CD4-positive, alpha-beta T cell treated with Interleukin-15 for 4 hours (primary cell): ENCODE data around the gene TAF11L8.
"Not testable (repeated sequence)": the region's sequence is repeated elsewhere in the genome, so short reads cannot be mapped to it uniquely, and the experiment has no call there.

ENCODE experiments used
- DNase-seq: peaks from one replicate; pipeline ENCODE4 v3.0.0-alpha.2; 2020; ENCODE audit warnings: low spot score

The TAF11L8 gene

DNA sequence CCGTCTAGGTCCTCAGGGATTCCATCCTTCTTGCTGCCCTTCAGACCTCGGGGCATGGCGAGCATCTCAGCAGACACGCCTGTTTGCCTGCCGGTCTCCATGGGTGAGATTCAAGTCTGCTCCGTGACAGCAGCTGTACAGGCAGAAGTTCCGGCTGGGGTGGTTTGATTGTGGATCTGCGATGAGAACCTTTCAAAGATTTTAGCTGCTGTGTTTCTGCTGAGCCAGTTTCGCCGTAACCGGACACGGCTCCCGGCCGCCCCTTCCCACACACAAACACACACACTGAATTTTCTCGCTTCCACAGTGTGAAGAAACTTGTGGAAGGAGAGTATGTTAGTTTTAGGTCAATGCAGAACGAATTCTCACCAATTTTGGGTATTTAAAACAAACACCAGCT is at the start of gene TAF11L8:
TAF11L8 (minus strand) TSS at position 101 of the 400 bp plus-strand sequence.
- not testable (repeated sequence) for DNase-seq

DNA sequence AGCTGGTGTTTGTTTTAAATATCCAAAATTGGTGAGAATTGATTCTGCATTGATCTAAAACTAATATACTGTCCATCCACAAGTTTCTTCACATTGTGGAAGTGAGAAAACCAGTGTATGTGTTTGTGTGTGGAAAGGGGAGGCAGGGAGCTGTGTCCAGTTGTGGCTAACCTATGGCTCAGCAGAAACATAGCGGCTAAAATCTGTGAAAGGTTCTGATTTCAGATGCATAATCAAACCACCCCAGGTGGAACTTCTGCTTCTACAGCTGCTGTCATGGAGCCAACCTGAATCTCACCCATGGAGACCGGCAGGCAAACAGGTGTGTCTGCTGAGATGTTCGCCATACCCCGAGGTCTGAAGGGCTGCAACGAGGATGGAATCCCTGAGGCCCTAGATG is 43.4 kb upstream of the TAF11L8 start, which contains the start of gene TAF11L14:
TAF11L14 (plus strand) TSS at position 301 of the 400 bp plus-strand sequence.
- DNase-seq, result no peak

DNA sequence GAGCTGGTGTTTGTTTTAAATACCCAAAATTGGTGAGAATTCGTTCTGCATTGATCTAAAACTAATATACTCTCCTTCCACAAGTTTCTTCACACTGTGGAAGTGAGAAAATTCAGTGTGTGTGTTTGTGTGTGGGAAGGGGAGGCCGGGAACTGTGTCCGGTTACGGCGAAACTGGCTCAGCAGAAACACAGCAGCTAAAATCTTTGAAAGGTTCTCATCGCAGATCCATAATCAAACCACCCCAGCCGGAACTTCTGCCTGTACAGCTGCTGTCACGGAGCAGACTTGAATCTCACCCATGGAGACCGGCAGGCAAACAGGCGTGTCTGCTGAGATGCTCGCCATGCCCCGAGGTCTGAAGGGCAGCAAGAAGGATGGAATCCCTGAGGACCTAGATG is 41.0 kb upstream of the TAF11L8 start, which contains the start of gene TAF11L13:
TAF11L13 (plus strand) TSS at position 301 of the 400 bp plus-strand sequence.
- DNase-seq, result not testable (repeated sequence)

DNA sequence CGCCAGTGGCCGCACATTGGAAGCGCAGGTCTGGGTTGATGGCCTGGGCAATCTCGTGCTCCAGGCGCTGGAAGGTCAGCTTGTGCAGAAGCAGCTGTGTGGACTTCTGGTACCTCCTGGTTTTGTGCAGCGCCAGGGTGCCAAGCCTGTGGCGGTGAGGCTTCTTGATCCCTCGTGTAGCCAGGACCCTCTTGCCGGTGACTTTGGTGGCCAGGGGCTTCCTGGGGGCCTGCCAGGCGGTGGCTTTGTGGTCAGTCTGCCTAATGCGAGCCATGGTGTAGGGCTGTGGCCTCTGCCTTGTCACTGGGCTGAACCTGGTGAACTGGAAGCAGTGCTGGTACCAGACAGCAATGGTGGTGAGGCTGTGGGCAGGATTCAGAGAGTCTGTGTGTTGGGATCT is 34.9 kb upstream of the TAF11L8 start:
- no peak for DNase-seq

DNA sequence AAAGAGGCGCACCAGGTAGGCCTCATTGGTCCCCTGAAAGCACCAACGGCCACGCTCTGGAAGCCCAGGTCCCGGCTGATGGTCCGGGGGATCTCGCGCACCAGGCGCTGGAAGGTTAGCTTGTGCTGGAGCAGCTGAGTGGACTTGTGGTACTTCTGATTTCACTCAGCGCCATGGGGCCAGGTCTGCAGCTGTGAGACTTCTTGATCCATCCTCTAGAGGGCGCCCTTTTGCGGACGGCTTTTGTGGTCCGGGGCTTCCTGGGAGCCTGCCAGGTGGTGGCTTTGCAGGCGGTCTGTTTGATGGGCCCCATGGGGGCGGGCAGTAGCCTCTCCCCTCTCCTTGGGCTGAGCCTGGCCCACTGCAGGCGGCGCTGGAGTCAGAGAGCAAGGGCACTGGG is 29.9 kb upstream of the TAF11L8 start:
- DNase-seq, result no peak

DNA sequence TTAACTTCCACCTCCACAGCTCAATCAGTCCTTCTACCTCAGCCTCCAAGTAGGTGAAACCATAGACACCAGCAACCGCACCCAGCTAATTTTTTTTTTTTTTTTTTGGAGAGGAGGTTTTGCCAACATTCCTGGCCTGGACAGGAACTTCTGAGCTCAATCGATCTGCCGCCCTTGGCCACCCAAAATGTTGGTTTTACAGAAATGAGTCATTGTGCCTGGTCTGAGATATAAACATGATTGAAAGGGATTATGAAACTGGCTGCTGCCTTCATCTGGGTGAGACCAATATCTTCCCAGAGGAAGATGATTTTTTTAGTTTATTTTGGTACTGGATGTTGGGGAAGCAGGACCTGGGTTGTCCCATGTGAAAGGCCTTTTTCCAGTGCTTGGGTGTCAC is 28.6 kb upstream of the TAF11L8 start:
- DNase-seq, result no peak

DNA sequence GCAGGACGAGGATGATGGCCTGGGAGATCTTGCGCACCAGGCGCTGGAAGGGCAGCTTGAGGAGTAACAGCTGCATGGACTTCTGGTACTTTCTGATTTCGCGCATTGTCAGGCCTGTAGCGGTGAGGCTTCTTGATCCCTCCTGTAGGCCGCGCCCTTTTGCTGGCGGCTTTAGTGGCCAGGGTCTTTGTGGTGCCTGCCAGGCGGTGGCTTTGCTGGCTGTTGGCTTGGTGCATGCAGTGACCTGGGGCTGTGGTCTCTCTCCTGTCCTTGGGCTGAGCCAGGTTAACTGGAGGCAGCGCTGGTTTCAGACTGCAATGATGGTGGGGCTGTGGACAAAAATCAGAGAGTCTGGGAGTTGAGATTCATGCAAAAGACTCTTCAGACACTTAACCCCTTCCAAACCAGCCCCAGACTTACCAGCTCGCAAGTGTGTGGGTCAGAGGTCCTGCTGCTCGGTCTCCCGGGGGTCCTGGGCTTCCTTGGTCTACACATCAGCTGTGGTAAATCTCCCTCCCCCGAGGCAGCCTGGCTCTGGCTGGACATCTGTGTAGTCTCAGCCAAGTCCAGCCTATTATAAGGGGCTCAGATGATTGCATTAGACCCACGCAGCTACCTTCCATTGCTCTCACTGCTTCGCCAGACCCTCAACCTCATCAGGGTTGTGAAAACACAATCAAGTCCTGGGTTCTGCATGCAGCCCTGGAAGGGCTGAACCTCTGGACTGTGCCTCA is 24.3 kb upstream of the TAF11L8 start:
- no peak for DNase-seq

DNA sequence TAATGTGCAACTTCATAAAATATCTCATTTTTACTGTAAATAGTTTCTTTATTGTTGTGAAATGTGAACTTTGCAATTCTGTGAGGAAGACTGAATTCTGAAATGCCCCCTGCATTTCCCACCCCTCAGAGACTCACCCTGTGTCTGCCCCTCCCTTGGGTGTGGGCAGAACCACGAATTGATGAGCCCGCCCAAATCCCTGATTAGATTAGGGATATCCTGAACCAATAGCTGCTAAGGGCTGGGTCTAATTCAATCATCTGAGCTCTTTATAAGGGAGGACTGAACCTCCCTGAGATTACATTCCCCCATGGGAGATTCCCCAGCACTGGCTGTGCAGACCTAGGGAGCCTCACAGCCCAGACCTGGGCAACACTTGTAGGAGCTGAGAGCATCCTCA is 19.3 kb upstream of the TAF11L8 start, which contains the start of gene TAF11L12:
TAF11L12 (plus strand) TSS at position 301 of the 400 bp plus-strand sequence.
- DNase-seq, result not testable (repeated sequence)

DNA sequence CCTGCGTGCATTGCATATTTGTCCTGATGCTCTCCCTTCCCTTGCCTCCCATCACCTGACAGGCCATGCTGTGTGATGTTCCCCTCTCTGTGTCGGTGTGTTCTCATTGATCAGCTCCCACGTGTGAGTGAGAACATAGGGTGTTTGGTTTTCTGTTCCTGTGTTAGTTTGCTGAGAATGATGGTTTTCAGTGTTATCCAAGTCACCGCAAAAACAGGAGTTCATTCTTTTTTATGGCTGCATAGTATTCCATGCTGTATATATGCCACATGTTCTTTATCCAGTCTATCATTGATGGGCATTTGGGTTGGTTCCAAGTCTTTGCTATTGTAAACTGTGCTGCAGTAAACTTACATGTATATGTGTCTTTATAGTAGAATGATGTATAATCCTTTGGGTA is 16.7 kb upstream of the TAF11L8 start:
- not testable (repeated sequence) for DNase-seq

DNA sequence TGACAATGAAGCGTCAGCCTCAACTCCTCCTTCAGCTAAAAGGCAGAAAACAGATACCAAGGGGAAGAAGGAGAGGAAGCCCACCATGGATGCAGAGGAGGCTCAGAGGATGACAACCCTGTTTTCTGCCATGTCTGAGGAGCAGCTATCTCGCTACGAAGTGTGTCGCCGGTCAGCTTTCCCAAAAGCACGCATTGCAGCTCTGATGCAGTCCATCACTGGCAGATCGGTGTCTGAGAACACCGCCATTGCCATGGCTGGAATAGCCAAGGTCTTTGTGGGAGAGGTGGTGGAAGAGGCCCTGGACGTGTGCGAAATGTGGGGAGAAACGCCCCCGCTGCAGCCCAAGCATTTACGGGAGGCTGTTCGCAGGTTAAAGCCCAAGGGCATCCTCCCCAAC is 14.2 kb upstream of the TAF11L8 start:
- no peak for DNase-seq

DNA sequence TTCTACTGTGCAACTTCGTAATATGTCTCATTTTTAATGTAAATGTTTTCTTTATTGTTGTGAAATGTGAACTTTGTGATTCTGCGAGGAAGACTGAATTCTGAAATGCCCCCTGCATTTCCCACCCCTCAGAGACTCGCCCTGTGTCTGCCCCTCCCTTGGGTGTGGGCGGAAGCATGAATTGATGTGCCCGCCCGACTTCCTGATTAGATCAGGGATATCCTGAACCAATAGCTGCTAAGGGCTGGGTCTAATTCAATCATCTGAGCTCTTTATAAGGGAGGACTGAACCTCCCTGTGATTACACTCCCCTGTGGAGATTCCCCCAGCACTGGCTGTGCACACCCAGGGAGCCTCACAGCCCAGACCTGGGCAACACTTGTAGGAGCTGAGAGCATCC is 13.1 kb upstream of the TAF11L8 start, which contains the start of gene TAF11L11:
TAF11L11 (plus strand) TSS at position 304 of the 400 bp plus-strand sequence.
- not testable (repeated sequence) for DNase-seq

DNA sequence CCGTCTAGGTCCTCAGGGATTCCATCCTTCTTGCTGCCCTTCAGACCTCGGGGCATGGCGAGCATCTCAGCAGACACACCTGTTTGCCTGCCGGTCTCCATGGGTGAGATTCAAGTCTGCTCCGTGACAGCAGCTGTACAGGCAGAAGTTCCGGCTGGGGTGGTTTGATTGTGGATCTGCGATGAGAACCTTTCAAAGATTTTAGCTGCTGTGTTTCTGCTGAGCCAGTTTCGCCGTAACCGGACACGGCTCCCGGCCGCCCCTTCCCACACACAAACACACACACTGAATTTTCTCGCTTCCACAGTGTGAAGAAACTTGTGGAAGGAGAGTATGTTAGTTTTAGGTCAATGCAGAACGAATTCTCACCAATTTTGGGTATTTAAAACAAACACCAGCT is 7.0 kb upstream of the TAF11L8 start, which contains the start of gene TAF11L10:
TAF11L10 (minus strand) TSS at position 101 of the 400 bp plus-strand sequence.
- DNase-seq, result not testable (repeated sequence)

DNA sequence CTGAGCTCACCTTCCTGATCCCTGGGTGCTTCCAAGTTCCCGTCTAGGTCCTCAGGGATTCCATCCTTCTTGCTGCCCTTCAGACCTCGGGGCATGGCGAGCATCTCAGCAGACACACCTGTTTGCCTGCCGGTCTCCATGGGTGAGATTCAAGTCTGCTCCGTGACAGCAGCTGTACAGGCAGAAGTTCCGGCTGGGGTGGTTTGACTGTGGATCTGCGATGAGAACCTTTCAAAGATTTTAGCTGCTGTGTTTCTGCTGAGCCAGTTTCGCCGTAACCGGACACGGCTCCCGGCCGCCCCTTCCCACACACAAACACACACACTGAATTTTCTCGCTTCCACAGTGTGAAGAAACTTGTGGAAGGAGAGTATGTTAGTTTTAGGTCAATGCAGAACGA is 3.5 kb upstream of the TAF11L8 start, which contains the start of gene TAF11L9:
TAF11L9 (minus strand) TSS at position 140 of the 400 bp plus-strand sequence.
- DNase-seq, result not testable (repeated sequence)

DNA sequence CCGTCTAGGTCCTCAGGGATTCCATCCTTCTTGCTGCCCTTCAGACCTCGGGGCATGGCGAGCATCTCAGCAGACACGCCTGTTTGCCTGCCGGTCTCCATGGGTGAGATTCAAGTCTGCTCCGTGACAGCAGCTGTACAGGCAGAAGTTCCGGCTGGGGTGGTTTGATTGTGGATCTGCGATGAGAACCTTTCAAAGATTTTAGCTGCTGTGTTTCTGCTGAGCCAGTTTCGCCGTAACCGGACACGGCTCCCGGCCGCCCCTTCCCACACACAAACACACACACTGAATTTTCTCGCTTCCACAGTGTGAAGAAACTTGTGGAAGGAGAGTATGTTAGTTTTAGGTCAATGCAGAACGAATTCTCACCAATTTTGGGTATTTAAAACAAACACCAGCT is 5.1 kb downstream of the TAF11L8 start, which contains the start of gene TAF11L7:
TAF11L7 (minus strand) TSS at position 101 of the 400 bp plus-strand sequence.
- not testable (repeated sequence) for DNase-seq
